ENCODE measurements around the gene ERICH4. TPM values are rescaled to one million over a fixed set of nuclear protein-coding genes. Genes with fewer than 3 reads are reported as not detected.
"Not testable (repeated sequence)": the region's sequence is repeated elsewhere in the genome, so short reads cannot be mapped to it uniquely, and the experiment has no call there.

The ERICH4 gene, protein sequence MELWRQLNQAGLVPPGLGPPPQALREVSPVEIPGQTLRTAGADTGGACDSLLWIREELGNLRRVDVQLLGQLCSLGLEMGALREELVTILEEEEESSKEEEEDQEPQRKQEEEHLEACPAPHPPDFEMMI
- total RNA-seq, result not detected
- long read RNA-seq, result 0 reads

DNA sequence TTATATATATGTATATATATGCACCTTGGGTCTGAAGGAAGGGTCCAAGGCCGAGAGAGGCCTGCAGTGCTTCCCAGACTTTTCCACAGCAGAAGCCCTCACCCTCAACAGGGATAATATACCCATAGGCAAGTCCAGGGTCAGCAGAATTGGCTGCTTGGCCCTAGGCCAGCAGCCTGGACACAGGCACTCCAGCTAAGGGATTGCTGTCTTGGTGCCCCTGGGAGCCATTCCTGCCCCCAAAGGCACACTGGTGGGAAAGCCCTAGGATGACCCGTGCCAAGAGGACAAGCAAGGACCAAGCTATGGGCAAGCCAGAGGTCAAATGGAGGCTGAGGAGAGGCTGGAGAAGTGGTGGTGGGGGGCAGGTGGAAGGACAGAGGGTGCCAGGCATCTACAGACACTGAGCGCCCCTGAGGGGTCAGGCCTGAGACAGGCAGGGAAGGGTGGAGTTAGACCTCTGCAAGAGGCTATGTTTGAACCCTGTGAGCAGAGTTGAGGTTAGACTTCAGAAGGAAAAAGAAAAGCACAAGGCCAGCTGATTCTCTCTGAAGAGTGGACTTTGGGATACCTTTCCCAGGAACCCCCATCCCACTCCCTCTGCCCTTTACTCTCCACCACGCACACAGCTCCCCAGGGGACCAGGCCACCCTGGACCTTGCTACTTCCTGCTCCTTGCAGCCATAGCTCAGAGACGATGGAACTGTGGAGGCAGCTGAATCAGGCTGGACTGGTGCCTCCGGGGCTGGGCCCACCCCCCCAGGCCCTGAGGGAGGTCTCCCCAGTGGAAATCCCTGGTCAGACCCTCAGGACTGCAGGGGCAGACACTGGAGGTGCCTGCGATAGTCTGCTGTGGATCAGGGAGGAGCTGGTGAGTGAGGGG is at the start of gene ERICH4:
Gene ERICH4, plus strand, starts transcription at position 684 of the 883 bp plus-strand sequence. Its CDS starts 14 bp downstream, at position 698.
- intact Hi-C loops (cut with DNase I), result no loop called here
- DNase-seq, result peak; percentile 33
- no peak for ATAC-seq (ENCODE audit: poor library complexity)

- ATAC-seq (ENCODE audit: poor library complexity), result no peak
- DNase-seq, result no peak
- intact Hi-C loops (cut with DNase I), result no loop called here
Observed at GRCh38 chr19:41395355-41395754, 47.6 kb upstream of the ERICH4 start.

- intact Hi-C loops (cut with DNase I), result no loop called here
- ATAC-seq (ENCODE audit: poor library complexity) (peak; percentile 98), DNase-seq (peak; percentile 99)
Observed at GRCh38 chr19:41397086-41398049, 45.6 kb upstream of the ERICH4 start, which contains the start of the genes BCKDHA and EXOSC5. TSS of gene BCKDHA (plus strand) at chr19:41397818. CDS start at chr19:41397828, 10 bp downstream. TSS of gene EXOSC5 (minus strand) at chr19:41397359. CDS start at chr19:41397328, 31 bp downstream.

- DNase-seq (no peak), ATAC-seq (ENCODE audit: poor library complexity) (no peak)
- intact Hi-C loops (cut with DNase I), result no loop called here
Observed at GRCh38 chr19:41398050-41398418, 44.9 kb upstream of the ERICH4 start.

DNA sequence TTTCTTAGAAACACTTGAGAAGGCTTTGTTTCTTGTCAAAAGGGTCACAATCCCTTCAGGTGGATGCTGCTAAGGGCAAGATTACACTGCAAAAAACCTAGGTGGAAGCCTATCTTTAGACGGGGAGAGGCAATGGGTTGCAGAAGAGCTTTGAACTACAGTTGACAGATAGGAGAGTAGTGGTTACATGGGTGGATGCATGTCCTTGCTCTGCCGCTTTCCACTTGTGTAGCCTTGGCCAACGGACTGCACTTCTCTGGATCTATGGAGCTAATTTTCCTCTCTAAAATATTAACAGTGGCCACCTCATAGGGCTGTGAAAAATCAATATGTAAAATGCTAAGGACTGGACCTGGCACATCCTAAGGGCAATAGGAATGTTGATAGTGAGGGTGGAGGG is 44.4 kb upstream of the ERICH4 start:
- ATAC-seq (ENCODE audit: poor library complexity) (no peak), DNase-seq (no peak)
- intact Hi-C loops (cut with DNase I), result no loop called here

DNA sequence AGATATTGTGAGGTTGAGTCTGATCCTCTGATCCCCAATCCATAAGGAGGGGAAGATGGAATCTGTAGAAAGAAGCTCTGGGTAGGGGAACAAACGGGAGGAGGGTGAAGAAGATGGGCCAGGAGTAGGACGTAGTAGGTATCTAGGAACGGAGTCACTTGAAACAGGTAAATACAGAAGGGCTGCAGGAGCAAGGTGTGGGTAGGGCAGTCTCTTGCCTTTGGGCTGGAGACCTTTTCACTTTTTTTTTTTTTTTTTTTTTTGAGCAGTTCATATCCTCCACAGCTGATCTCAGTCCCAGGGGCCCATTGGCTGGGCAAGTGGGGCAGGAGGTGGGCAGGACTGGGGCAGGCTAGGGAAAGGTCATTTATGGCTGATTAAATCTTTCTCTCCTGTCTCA is 43.9 kb upstream of the ERICH4 start:
- intact Hi-C loops (cut with DNase I), result no loop called here
- ATAC-seq (ENCODE audit: poor library complexity), result no peak
- DNase-seq, result no peak

DNA sequence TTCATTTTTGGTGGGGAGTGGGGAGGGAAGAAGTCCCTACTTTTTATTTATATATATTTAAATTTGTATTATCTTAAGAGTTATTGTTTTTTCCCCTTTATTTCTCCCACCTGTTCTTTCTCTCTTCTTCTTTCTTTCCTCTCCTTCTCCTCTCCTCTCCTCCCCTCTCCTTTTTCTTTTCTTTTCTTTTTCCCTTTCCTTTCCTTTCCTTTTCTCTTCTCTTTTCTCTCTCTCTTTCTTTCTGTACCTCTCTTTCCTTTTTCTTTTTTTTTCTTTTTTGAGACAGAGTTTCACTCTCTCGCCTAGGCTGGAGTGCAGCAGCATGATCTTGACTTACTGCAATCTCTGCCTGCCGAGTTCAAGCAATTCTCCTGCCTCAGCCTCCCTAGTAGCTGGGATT is 43.4 kb upstream of the ERICH4 start:
- DNase-seq (no peak), ATAC-seq (ENCODE audit: poor library complexity) (no peak)
- intact Hi-C loops (cut with DNase I), result no loop called here

- DNase-seq, result no peak
- intact Hi-C loops (cut with DNase I), result no loop called here
- no peak for ATAC-seq (ENCODE audit: poor library complexity)
Observed at GRCh38 chr19:41401483-41401882, 41.5 kb upstream of the ERICH4 start.

- DNase-seq (no peak), ATAC-seq (ENCODE audit: poor library complexity) (no peak)
- intact Hi-C loops (cut with DNase I), result no loop called here
Observed at GRCh38 chr19:41402010-41402409, 40.9 kb upstream of the ERICH4 start.

- DNase-seq (no peak), ATAC-seq (ENCODE audit: poor library complexity) (no peak)
- intact Hi-C loops (cut with DNase I), result no loop called here
Observed at GRCh38 chr19:41403181-41403970, 39.6 kb upstream of the ERICH4 start.

- no peak for ATAC-seq (ENCODE audit: poor library complexity)
- intact Hi-C loops (cut with DNase I), result no loop called here
- DNase-seq, result no peak
Observed at GRCh38 chr19:41405776-41406175, 37.2 kb upstream of the ERICH4 start.

- no peak for ATAC-seq (ENCODE audit: poor library complexity)
- intact Hi-C loops (cut with DNase I), result no loop called here
- DNase-seq, result no peak
Observed at GRCh38 chr19:41407271-41407670, 35.7 kb upstream of the ERICH4 start.

DNA sequence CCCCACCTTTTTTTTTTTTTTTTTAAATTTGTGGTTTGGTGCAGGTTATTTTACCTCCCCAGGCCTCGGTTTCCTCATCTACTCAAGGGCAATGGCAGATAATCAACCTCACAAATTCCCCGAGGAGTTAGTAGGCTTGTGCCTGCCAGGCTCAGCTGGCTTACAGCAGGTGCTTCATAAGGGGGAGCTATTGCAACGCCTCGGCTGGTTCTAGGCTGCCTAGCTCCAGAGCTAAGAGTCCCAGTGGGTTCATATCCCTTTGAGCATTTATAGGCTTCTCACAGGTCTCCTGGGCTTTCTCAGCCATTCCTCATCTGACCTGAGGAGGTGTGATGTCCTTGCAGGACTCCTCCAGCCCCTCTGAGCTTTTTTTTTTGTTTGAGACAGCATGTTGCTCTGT is 34.7 kb upstream of the ERICH4 start:
- DNase-seq (no peak), ATAC-seq (ENCODE audit: poor library complexity) (peak; percentile 24)
- intact Hi-C loops (cut with DNase I), result no loop called here

- ATAC-seq (ENCODE audit: poor library complexity); DNase-seq; intact Hi-C loops (cut with DNase I): not testable (repeated sequence)
Observed at GRCh38 chr19:41408846-41409245, 34.1 kb upstream of the ERICH4 start.

DNA sequence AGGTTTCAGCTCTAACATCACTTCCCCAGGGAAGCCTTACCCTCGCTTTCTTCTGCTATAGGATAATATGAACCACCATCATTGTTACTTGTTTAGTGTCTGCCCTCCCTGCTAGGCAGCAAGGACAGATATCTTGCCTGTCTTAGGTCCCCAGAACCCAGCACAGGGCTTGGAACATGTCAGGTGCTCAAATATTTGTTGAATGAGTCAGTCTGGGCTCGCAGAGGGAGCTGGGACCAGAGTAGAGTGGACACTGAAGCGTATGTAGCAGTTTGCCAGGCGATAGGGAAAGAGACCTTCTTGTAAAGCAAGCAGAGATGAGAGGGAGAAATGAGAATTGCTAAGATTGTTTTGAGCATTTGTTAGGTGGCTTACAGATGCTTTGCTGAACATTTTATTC is 33.7 kb upstream of the ERICH4 start:
- ATAC-seq (ENCODE audit: poor library complexity) (peak; percentile 74), DNase-seq (no peak)
- intact Hi-C loops (cut with DNase I), result no loop called here

- intact Hi-C loops (cut with DNase I), result no loop called here
- no peak for DNase-seq
- ATAC-seq (ENCODE audit: poor library complexity), result no peak
Observed at GRCh38 chr19:41410336-41411054, 32.5 kb upstream of the ERICH4 start.

DNA sequence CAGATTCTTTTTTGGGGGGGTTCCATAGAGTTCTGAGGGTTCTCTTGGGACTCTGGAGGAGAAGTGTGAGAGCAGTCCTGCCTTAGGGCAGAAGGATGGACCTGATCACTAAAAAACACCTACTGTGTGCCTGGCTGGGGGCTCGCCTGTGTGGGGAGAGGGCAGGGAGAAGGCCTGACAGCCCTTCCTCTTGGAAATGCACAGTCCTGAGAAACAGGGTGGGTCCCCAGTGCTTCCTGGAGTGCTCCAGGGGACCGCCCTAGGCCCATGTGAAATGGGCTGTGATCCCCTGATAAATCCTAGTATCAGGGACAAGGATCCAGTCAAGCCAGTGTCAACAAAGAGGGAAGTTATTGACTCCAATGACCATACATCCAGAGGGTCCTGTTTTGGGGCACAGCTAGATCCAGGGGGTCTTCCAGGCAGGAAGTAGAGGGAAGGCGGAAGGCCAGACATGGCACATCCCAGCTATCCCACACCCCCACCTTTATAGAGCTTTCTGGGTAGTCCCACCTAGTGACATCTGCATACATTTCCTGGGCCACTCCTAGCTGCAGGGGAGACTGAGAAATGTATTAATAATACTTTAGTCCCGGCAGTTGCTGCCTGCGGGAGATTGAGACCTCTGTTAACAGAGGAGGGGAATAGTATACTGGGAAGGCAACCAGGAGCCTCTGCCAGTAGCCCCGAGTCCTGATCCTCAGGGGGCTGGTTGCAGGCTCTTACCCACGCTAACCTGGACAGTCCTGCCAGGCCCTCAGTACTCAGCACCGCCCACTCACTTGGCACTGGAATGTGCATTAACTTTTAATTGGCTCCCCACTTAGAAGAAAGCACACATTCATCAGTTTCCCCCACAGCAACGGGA is 31.6 kb upstream of the ERICH4 start:
- ATAC-seq (ENCODE audit: poor library complexity) (peak; percentile 10), DNase-seq (no peak)
- intact Hi-C loops (cut with DNase I), result no loop called here
